Ishikawa (cell line): ENCODE results near the gene STAT5A.

Source experiments
- CEBPB ChIP-seq: IDR thresholded peaks from 2 replicates; pipeline ENCODE4 v1.6.1; 2012
- CREB1 ChIP-seq: IDR thresholded peaks from 2 replicates; pipeline ENCODE4 v1.6.1; 2012; ENCODE audit warnings: low read depth
- EGR1 ChIP-seq: IDR thresholded peaks from 2 replicates; pipeline ENCODE4 v1.6.1; 2012
- EP300 ChIP-seq: IDR thresholded peaks from 2 replicates; pipeline ENCODE4 v1.6.1; 2012; ENCODE audit warnings: borderline replicate concordance
- FOXM1 ChIP-seq: IDR thresholded peaks from 2 replicates; pipeline ENCODE4 v1.6.1; 2012; ENCODE audit warnings: low read depth, borderline replicate concordance
- NFIC ChIP-seq: IDR thresholded peaks from 2 replicates; pipeline ENCODE4 v1.6.1; 2012
- RAD21 ChIP-seq: IDR thresholded peaks from 2 replicates; pipeline ENCODE4 v1.6.1; 2012; ENCODE audit warnings: low read depth
- TAF1 ChIP-seq: IDR thresholded peaks from 2 replicates; pipeline ENCODE4 v1.6.1; 2012; ENCODE audit warnings: low read depth, mild to moderate bottlenecking
- TCF12 ChIP-seq: IDR thresholded peaks from 2 replicates; pipeline ENCODE4 v1.6.1; 2012; ENCODE audit warnings: low read depth
- TEAD4 ChIP-seq: IDR thresholded peaks from 2 replicates; pipeline ENCODE4 v1.6.1; 2012
- YY1 ChIP-seq: IDR thresholded peaks from 2 replicates; pipeline ENCODE4 v1.6.1; 2012; ENCODE audit warnings: low read depth
- ZBTB7A ChIP-seq: IDR thresholded peaks from 2 replicates; pipeline ENCODE4 v1.6.1; 2012; ENCODE audit warnings: low read depth
- TF ChIP-seq, protein P1 (sequence below): IDR thresholded peaks from 2 replicates; pipeline ENCODE4 v1.6.1; 2012
- TF ChIP-seq, protein P2 (sequence below): IDR thresholded peaks from 2 replicates; pipeline ENCODE4 v1.6.1; 2012
- TF ChIP-seq, protein P3 (sequence below): IDR thresholded peaks from 2 replicates; pipeline ENCODE4 v1.6.1; 2012; ENCODE audit warnings: low read depth, mild to moderate bottlenecking

Gene STAT5A

DNA sequence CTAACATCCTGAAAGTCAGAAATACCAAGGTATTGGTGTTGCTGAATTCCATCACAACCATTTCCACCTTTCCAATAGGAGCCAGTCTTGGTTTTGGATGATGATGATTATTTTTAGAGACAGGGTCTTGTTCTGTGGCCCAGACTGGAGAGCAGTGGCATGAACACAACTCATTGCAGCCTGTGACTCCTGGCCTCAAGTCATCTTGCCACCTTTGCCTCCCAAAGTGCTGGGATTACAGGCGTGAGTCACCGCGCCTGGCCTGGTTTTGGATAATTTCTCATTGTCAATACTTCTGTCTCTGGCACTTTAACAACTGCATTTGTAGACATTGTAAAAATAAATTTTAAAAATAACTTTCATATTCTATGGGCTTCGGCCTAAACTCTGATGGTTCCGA is 34.7 kb upstream of the STAT5A start:
- no peak for TF ChIP-seq TAF1
- TF ChIP-seq TEAD4 = no peak
- TF ChIP-seq, protein P1, sequence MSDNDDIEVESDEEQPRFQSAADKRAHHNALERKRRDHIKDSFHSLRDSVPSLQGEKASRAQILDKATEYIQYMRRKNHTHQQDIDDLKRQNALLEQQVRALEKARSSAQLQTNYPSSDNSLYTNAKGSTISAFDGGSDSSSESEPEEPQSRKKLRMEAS = no peak
- TF ChIP-seq ZBTB7A = no peak
- no peak for TF ChIP-seq RAD21
- TF ChIP-seq, protein P2, sequence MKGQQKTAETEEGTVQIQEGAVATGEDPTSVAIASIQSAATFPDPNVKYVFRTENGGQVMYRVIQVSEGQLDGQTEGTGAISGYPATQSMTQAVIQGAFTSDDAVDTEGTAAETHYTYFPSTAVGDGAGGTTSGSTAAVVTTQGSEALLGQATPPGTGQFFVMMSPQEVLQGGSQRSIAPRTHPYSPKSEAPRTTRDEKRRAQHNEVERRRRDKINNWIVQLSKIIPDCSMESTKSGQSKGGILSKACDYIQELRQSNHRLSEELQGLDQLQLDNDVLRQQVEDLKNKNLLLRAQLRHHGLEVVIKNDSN = no peak
- no peak for TF ChIP-seq CREB1
- TF ChIP-seq YY1 = no peak
- TF ChIP-seq CEBPB = no peak
- TF ChIP-seq FOXM1 = no peak
- no peak for TF ChIP-seq EP300
- no peak for TF ChIP-seq NFIC
- TF ChIP-seq TCF12 = no peak
- TF ChIP-seq, protein P3, sequence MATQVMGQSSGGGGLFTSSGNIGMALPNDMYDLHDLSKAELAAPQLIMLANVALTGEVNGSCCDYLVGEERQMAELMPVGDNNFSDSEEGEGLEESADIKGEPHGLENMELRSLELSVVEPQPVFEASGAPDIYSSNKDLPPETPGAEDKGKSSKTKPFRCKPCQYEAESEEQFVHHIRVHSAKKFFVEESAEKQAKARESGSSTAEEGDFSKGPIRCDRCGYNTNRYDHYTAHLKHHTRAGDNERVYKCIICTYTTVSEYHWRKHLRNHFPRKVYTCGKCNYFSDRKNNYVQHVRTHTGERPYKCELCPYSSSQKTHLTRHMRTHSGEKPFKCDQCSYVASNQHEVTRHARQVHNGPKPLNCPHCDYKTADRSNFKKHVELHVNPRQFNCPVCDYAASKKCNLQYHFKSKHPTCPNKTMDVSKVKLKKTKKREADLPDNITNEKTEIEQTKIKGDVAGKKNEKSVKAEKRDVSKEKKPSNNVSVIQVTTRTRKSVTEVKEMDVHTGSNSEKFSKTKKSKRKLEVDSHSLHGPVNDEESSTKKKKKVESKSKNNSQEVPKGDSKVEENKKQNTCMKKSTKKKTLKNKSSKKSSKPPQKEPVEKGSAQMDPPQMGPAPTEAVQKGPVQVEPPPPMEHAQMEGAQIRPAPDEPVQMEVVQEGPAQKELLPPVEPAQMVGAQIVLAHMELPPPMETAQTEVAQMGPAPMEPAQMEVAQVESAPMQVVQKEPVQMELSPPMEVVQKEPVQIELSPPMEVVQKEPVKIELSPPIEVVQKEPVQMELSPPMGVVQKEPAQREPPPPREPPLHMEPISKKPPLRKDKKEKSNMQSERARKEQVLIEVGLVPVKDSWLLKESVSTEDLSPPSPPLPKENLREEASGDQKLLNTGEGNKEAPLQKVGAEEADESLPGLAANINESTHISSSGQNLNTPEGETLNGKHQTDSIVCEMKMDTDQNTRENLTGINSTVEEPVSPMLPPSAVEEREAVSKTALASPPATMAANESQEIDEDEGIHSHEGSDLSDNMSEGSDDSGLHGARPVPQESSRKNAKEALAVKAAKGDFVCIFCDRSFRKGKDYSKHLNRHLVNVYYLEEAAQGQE = no peak
- no peak for TF ChIP-seq EGR1

DNA sequence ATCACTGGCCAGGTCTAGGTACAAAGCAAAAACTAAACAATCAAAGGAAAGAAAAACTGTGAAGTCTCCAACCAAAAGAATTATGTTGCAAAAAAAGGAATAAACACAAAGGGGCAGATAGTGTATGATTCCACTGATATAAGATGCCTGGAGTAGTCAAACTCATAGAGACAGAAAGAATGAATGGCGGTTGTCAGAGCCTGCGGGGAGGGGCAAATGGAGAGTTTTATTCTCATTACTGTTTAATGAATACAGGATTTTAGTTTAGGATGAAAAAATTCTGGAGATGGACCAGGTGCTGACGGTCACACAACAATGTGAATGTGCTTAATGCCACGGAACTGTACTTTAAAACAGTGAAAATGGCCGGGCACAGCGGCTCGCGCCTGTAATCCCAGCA is 32.9 kb upstream of the STAT5A start:
- TF ChIP-seq TEAD4 (no peak), FOXM1 (no peak), ZBTB7A (no peak), RAD21 (no peak), NFIC (no peak), EP300 (no peak), EGR1 (no peak), CREB1 (no peak), YY1 (no peak), TAF1 (no peak)
- TF ChIP-seq, protein P2 = no peak

DNA sequence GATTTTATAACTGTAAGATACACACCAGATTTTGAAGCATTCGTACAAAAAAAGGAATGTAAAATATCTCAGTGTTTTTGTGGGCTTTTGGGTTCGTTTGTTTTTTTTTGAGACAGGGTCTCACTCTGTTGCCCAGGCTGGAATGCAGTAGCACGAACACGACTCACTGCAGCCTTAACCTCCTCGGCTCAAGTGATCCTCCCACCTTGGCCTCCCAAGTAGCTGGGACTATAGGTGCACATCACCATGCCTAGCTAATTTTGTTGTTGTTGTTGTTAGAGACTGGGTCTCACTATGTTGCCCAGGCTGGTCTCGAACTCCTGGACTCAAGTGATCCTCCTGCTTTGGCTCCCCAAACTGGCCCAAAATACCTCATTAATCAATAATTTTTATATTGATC is 28.0 kb upstream of the STAT5A start:
- TF ChIP-seq, protein P3 = no peak
- no peak for TF ChIP-seq TCF12
- TF ChIP-seq, protein P1 = no peak
- no peak for TF ChIP-seq EP300
- no peak for TF ChIP-seq NFIC
- TF ChIP-seq CREB1 = no peak
- TF ChIP-seq, protein P2 = no peak
- no peak for TF ChIP-seq RAD21
- TF ChIP-seq EGR1 = no peak
- no peak for TF ChIP-seq ZBTB7A
- no peak for TF ChIP-seq FOXM1
- no peak for TF ChIP-seq YY1
- no peak for TF ChIP-seq TAF1
- no peak for TF ChIP-seq CEBPB
- TF ChIP-seq TEAD4 = no peak

DNA sequence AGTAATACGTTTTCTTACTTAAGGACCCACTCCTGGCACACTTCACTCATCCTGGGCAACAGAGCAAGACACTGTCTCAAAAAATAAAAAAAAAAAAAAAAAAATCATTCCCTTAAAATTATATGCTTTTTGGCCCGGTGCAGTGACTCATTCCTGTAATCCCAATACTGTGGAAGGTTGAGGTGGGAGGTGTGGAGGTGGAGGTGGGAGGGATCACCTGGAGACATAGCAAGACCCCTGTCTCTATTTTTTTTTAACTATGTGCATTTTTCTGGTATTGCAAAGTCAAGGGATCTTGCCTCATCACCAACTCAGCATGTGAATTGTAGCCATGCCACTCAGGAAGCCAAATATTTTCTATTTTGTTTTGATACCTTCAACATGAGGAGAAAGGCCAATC is 21.8 kb upstream of the STAT5A start:
- TF ChIP-seq CREB1 (no peak), ZBTB7A (no peak), RAD21 (no peak)
- TF ChIP-seq, protein P2 = no peak

DNA sequence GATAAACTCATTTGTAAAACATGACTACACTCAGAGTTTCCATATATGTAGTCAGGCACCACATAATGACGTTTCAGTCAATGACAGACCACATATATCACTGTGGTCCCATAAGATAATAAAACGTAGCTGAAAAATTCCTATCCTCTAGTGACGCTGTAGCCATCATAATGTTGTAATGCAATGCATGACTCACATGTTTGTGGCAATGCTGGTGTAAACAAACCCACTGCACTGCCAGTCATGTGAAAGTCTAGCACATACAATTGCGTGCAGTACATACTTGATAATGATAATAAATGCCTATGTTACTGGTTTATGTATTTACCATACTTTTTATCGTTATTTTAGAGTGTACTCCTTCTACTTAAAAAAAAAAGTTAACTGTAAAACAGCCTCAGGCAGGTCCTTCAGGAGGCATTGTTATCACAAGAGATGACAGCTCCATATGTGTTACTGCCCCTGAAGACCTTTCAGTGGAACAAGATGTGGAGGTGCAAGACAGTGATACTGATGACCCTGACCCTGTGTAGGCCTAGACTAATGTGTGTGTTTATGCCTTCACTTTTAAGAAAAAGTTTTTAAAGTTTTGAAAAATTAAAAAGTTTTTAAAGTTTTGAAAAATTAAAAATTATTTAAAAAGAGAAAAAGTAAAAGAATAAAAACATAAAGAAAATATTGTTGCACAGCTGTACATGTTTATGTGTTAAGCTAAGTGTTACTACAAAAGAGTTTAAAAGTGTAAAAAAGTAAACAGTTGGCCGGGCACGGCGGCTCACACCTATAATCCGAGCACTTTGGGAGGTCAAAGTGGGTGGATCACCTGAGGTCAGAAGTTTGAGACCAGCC is 21.2 kb upstream of the STAT5A start:
- TF ChIP-seq CREB1 (no peak), YY1 (no peak), EGR1 (no peak), NFIC (no peak)
